Cortex of kidney (tissue), 1 donor: ENCODE results near the gene POLR3E.
"Not testable (repeated sequence)": the region's sequence is repeated elsewhere in the genome, so short reads cannot be mapped to it uniquely, and the experiment has no call there.

Source experiments
- DNase-seq: peaks from one replicate; lab custom pipeline; 2025; lab: John Stamatoyannopoulos, UW

The POLR3E gene

DNA sequence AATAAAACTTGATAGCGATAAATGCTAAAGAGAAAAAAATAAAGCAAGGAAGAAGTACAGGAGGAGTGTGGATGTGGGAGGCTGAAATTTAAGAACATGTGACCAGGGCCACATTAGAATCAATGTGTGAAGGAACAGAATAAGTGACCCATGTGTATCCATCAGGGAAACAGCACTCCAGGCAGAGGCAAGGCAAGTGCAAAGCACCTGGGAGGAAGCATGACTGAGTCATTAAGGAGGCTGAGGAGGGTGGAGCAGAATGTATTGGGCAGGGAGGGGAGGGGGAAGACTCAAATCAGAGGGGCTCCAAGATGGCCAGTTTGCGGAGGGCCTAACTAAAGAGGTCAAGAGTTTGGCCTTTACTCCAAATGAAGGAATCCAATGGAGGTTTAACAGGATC lies 69.2 kb downstream of the POLR3E start:
- DNase-seq: no peak

DNA sequence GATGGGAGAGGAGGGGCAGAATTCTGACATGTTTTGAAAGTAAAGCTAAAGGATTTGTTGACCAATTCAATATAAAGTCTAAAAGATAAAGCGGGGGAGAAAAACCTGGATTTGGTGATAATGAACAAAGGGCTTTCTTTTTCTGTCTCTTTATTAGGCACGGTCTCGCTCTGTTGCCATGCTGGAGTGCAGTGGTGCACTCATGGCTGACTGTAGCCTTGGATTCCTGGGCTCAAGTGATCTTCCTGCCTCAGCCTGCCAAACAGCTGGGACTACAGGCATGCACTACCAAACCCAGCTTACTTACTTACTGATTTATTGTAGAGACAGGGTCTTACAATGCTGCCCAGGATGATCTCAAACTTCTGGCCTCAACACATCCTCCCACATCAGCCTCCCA lies 69.7 kb downstream of the POLR3E start:
- DNase-seq: no peak

DNA sequence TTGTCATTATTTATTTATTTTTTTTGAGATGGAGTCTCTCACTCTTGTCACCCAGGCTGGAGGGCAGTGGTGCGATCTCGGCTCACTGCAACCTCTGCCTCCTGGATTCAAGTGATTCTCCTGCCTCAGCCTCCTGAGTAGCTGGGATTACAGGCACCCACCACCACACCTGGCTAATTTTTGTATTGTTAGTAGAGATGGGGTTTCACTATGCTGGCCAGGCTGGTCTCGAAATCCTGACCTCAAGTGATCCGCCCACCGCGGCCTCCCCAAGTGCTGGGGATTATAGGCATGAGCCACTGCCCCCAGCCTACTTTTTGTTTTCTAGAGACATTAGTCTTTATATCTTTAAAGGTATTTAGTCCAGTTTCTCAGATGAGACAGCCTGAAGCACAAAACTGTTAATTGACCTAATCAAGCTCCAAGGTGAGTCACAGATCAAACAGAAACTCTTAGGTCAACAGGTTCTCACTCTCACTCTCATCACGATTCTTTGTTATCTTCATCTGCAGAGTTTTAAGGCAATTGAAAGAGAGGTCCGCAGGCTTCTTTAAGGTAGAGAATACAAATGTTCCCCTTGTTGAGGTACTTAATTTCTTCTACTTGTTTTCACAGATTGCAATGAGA lies 71.1 kb downstream of the POLR3E start:
- DNase-seq: not testable (repeated sequence)

DNA sequence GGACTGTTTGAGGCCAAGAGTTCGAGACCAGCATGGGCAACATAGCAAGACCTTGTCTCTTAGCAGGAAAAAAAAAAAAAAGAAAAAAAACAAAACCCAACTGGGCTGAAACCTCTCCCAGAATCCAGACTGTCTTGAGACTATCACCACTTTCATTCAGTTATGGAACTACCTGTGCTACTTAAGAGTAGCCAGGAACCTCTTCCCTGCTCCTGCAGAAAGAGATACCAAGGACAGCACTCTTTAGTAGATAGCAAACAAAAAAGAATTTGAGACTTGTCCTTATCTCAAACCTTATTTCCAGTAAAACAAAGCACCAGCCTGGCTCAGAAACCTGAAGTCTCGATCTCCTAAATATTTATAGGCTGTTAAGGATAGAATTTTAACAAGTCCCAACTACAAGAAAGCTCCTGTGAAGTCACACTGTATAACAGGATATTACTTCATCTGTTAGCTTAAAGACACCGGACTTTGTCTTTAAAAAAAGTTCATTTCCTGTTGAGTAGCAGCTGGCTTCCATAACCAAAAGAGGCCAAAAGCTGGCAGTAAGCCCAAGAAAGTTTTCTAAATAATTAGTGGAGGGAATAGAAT lies 72.1 kb downstream of the POLR3E start:
- DNase-seq: no peak

DNA sequence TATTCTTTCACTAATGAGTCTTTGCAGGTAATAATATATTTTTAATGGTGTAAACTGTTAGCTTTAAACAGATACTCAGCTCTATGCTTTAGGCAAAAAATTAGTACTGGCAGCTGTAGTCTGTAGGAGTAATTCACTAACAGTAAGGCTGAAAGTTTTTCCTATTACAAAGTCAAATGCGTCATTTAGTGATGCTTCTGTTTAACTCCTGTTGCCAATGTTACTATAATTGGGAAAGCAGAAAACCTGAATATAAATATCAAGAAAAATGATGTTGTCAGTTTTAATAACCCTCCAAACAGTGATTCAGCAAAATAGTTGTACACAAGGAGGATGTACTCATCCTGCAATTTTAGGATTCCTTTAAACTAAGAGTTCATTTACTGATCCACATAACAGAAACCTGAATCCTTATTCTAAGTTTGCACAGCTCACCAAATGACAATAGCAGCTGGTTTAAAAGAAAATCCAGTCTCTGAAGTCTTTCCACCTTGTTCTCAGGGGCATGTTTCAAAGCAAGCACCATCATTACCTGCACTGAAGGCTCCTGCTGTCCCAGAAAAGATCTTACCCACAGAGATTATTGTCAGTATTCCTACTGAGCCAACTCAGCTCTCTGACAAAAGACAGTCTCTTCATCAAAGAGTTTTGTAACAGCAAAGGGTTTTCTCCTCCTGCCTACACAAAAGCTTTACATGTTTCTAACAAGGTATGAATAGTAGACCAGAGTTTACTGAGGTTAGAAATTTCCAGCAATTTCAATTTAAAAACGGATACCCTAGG lies 73.0 kb downstream of the POLR3E start:
- no peak for DNase-seq

DNA sequence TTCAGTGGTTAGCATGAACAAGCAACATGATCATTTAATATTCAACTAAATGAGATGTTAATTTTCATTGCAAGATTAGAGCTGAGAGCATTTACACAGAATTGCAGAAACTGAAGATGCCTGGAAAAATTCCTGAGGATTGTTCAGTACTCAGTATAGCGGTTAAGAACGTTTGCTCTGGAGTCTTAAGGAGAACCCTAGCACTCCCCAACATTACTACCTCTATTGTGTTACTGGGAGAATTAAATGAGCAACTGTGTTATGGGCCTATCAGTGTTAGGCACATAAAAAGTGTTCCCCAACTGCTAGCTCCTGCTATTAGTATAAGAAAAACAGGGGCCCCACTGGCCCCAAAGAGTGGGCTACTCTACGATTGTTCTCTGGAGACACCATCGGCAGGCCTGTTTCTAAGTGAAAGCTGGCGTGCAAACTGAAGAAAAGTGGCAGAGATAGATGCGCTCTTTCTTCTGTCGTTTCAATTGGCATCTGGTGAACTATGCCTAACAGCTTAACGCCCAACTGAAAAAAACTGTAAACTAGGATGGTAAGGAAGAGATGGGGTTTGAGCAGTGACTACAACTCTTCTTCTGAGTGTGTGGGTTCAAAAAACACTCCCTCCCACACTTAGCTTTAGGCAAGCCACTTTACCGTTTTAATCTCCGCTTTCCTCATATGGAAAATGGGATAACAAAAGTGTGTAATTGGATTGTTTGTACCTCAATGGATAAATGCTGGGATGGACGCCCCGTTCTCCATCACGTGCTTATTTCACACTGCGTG lies 75.9 kb downstream of the POLR3E start:
- no peak for DNase-seq

DNA sequence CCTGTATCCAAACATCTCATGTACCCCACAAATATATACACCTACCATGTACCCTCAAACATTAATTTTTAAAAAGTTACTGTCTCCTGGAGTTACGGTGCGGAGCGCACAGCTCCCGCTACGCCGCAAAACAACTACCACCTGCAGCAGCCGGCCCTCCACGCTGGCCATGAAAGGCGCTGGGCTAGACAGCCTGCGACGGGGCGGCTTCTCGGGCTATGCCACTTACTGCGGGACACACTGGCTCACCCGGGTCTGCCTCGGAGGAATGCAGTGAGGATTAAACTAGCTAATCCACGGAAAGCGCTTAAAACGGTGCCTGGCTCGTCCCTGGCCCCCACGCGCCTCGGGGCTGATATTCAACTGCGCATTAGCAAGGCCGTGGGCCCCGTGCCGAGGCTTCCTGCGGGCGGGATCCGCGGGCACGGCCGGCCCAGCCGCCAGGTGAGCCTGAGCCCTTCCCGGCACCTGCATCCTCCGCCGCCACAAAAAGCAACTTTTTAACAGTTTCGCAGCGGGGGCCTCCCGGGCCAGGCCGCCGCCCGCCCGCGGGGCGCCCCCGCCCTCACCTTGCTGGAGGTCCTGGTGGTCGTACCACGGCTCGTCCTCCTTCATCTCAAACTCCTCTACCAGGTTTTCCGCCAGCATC lies 76.6 kb downstream of the POLR3E start:
- no peak for DNase-seq

DNA sequence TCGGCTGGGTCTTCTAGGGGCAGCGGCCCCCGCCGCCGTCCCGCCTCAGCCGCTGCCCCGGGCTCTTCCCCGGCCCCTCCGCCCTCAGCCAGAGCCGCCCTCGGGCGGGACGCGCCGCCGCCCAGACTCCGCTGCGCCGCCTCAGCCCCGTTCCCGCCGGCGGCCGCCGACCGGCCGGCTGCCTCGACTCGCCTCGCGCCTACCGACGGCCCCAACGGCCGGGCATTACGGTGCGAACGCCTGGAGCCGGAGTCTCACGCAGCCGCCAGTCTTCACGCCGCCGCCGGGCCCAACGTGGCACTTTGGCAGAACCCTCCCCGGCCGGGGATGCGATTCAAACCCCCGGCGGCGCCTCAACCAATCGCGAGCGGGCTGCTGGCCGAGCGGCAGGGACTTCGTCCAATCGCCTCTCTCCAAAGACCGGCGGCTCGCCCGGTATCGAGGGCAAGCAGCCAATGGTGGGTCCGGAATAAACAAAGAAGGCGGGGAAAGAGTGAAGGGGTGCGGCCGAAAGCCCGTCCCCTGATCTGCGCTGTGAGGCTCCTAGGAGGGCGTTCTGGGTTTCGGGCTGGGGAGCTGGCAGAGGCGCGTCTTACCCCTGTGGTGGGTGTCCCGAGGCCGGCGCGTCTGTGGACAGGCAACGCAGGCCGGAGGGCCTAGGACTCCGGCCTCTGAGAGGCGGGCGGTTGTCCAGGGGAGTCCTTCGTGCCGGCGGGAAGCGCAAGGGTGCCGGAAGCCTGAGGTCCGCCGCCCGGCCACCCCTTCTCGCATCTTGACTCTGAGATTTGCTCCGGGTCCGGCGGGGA lies 77.3 kb downstream of the POLR3E start, which contains the start of gene CDR2:
TSS of gene CDR2 (minus strand) at position 309 of the 806 bp plus-strand sequence. CDS start 310 bp downstream, outside the sequence.
- peak; percentile 70 for DNase-seq

DNA sequence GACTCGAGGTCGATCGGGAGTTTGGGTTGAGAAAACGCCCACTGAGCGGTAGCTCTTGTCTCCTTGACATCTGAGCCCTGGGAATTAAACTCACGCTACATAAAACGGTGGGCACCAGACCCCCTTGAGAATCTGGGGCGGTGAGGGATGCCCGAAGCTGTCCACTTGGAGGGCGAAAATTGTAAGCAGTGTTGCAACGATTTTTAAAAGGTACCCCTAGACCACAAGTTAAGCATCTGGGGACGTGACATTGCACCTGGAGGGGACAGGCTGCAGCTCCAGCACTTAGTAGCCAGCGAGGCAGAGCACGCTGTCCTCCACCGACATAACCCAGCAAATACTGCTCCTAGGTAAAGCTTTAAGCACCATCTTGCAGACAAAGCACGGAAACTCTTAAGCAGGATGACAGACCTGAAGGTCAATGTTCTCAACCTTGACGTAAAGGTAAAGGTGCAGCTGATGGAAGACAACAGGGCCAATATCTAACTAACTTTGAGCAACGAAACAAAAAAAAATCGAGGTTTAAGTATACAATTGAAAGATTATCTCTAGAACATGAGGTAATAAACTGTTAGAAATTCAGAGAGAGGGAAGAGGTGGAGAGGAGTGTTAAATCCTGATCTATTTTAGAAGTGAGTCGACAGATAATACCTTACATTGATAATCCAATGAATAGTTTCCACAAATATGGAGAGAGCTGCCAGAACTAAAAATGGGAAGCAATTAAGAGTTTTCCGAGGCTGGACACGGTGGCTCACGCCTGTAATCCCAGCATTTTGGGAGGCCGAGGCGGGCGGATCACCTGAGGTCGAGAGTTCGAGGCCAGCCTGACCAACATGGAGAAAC lies 78.1 kb downstream of the POLR3E start:
- no peak for DNase-seq

DNA sequence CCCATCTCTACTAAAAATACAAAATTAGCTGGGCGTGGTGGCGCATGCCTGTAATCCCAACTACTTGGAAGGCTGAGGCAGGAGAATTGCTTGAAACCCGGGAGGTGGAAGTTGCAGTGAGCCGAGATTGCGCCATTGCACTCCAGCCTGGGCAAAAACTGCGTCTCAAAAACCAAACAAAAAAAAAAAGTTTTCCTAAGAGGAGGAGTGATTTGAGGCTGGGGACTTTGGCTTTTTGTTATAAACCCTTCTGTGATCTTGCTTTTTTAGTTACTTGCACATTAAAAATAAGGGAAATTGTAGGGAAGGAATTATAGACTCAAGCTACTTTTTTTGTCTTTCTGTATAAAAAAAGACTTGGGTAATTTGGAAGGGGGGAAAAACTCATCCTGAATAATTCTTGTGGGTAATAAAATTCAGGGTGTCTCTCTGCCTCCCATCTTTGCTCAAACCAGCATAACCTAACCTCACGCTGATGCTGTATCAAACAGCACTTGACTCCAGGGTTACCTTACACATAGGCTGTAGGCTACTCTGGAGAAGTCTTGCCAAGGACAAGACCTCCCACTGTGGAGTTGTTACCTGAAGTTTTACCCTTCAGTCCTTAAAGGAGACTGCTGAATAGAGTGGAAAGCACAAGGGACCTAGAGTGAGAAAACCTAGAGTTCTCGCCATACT lies 78.9 kb downstream of the POLR3E start:
- DNase-seq: no peak

DNA sequence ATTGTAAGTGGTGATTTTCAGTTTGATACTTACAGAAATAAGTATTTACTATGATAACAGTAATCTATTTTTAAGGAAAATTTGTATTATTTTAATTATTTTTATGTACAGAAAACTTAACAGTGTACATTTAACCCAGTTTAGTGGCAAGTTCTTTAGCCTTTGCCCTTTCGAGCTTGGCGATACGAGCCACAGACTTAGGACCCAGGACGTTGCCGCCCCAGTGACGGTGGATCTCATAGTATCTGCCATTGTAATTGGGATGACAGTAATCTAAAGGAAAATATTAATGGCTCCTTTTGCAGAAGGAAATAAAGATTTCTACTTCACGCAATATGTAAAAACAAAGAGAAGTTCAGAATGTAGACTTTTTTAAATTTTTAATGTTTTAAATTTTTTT lies 82.4 kb downstream of the POLR3E start:
- DNase-seq: no peak

DNA sequence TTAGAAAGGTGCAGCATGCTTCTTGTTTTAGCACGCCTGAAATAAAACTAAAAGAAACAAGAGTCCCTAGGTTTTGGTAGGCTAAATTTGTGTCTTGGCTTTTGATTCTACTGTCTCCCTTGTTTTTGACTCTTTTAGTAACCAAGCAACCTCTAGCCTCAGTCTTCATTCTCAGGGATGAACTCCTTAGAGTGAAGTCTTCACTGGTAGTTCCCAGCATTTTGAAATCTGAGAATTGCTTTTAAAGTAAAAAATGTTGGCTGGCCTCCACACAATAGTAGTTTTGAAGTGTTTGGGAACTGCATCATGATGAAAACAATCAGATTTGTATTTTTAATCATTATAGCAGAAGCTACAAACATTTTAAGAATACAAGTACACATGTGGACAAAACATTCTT lies 83.3 kb downstream of the POLR3E start:
- DNase-seq: no peak

DNA sequence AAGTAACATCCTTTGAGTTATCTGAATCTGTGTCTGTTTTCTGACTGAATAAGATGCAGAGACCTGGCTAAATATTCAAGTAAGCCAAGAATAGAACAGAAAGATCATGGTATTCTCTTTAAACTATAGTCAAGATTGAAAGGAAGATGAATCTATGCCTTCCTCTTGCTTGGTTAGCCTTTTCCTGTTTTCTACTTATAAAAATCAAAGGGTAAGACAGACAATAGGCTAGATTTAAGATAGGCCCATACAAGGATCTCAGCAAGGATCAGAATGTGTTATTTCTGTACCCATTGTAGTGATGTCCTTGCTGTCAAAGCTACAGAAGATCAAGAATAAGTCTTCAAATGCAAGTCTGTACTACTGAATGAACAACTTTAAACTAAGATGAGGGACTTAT lies 84.2 kb downstream of the POLR3E start:
- DNase-seq: no peak

DNA sequence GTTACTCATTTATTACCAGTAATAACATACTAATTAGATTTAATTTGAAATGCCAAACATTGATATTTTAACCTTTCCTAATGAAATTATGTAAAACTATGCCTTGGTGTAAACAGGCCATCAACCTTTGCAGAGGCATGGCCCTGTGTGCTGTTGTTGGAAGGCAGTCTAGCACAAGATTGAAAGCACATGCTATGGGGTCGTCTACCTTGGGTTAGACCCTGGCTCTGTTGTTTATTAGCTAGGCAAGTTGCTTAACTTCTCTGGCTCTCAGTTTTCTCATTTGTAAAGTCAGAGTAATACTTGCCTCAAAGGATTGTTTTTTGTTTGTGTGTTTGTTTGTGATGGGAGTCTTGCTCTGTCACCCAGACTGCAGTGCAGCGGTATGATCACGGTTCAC lies 86.6 kb downstream of the POLR3E start:
- DNase-seq: no peak
